HCT116 (cell line): ENCODE results near the gene KIAA0825.

Source experiments
- CTCF ChIP-seq, 3 experiments: fragments of 200-600 bp in 1 of 3; sonication (generic) in 1 of 3; IDR thresholded peaks in 2 of 3; conservative IDR thresholded peaks in 1 of 3; 2 replicates each; pipeline ENCODE4 v1.5.1; 2012 to 2017; ENCODE audit warnings: low read depth in 2 of 3, low read length in 2 of 3, antibody characterized with exemption in 1 of 3, borderline replicate concordance in 1 of 3, control low read depth in 1 of 3, mild to moderate bottlenecking in 1 of 3, mixed read lengths in 1 of 3, mixed run types in 1 of 3, moderate library complexity in 1 of 3; ENCODE audit not compliant: insufficient read depth in 1 of 3
- ELF1 ChIP-seq: IDR thresholded peaks from 2 replicates; pipeline ENCODE4 v1.6.1; 2012; ENCODE audit warnings: low read depth, borderline replicate concordance
- EZH2 ChIP-seq: fragments of 200-600 bp; sonication (generic); IDR thresholded peaks from 2 replicates; pipeline ENCODE4 v1.6.1; 2017; ENCODE audit warnings: antibody characterized with exemption, mixed run types
- EZH2phosphoT487 ChIP-seq: fragments of 200-600 bp; IDR thresholded peaks from 2 replicates; pipeline ENCODE4 v1.6.1; 2018; ENCODE audit warnings: antibody characterized with exemption, borderline replicate concordance
- FOSL1 ChIP-seq: IDR thresholded peaks from 2 replicates; pipeline ENCODE4 v1.6.1; 2012; ENCODE audit warnings: low read depth
- MAX ChIP-seq: IDR thresholded peaks from 2 replicates; pipeline ENCODE4 v1.6.1; 2012
- POLR2A ChIP-seq: IDR thresholded peaks from 2 replicates; pipeline ENCODE4 v1.7.0; 2011; ENCODE audit warnings: borderline replicate concordance; ENCODE audit not compliant: insufficient read depth, insufficient read length; ENCODE audit errors: extremely low read depth
- POLR2AphosphoS5 ChIP-seq: IDR thresholded peaks from 2 replicates; pipeline ENCODE4 v1.6.1; 2011; ENCODE audit warnings: mild to moderate bottlenecking, low read depth, low read length, moderate library complexity
- RAD21 ChIP-seq: IDR thresholded peaks from 2 replicates; pipeline ENCODE4 v1.6.1; 2012; ENCODE audit warnings: low read depth, mild to moderate bottlenecking
- SP1 ChIP-seq: IDR thresholded peaks from 2 replicates; pipeline ENCODE4 v1.6.1; 2012; ENCODE audit warnings: low read depth
- SRF ChIP-seq: IDR thresholded peaks from 2 replicates; pipeline ENCODE4 v1.6.1; 2012; ENCODE audit warnings: low read depth
- YY1 ChIP-seq: IDR thresholded peaks from 2 replicates; pipeline ENCODE4 v1.6.1; 2011; ENCODE audit warnings: low read length, low read depth, moderate library complexity, mild to moderate bottlenecking; ENCODE audit not compliant: insufficient replicate concordance; ENCODE audit errors: extremely low read depth

GRCh38 chr5:94228791-94229190 lies 389.6 kb downstream of the KIAA0825 start:
- TF ChIP-seq SP1 (no peak), CTCF (IDR thresholded peaks at IDR 0.05 in 2 of 3, conservative IDR thresholded peaks at IDR 0.05 in 1 of 3; ENCODE audit: borderline replicate concordance in 1 of 3, insufficient read depth in 1 of 3, low read depth in 2 of 3, low read length in 2 of 3) (no peak), POLR2AphosphoS5 (no peak), RAD21 (no peak), EZH2phosphoT487 (no peak), ELF1 (no peak), MAX (no peak), YY1 (no peak), FOSL1 (no peak), POLR2A (no peak), SRF (no peak), EZH2 (no peak)
